Germinal center (tissue), 1 donor: ENCODE measurements around the gene FAAH2.
"Not testable (repeated sequence)": the region's sequence is repeated elsewhere in the genome, so short reads cannot be mapped to it uniquely, and the experiment has no call there.

Source experiments
- DNase-seq: peaks from one replicate; pipeline ENCODE4 v3.0.0; 2012; ENCODE audit warnings: mixed read lengths, low spot score

Gene FAAH2

GRCh38 chrX:57286507-57287251, at the start of gene FAAH2:
Gene FAAH2 (plus strand): TSS chrX:57286706. CDS start chrX:57286826, 120 bp downstream.
- peak; percentile 19 for DNase-seq

GRCh38 chrX:57241967-57242366, 44.5 kb upstream of the FAAH2 start:
- DNase-seq: no peak

- DNase-seq: no peak
Observed at GRCh38 chrX:57251965-57252364, 34.5 kb upstream of the FAAH2 start.

DNA sequence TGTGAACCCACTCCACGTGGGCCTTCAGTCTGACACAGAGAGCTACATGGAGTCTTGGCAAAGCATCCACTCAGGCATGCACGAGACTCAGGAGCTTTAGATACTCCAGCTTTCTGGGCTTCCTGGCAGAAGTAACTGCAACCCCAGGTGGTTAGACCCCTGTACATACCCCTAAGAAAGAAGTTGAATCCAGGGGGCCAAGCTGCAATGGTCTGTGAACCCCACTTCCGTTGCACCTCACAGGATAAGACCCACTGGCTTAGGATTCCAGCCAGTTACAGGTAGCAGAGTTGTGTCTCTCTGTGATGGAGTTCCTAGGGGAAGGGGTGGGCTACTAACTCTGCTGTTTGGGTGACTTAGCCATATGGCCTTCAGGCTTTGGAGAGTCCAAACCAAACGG, 21.4 kb upstream of the FAAH2 start:
- no peak for DNase-seq

DNA sequence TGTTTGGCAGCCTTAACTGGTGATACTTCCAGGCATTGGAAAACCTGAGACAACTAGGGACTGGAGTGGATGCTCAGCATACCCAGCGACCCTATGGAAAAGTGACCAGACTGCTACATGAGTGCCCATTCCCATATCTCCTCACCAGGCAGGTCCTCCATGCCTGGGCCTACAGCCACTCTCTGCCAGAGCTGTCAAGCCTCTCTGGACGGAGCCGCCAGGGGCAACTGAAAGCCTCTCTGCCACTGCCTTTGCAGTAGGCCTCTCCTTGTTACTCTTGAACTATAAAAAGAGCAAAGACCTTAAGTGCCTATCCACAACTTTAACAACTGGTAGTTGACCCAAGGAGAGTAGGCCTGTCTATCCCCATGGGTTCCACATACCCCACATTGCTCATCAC, 20.2 kb upstream of the FAAH2 start:
- no peak for DNase-seq

GRCh38 chrX:57266871-57267270, 19.6 kb upstream of the FAAH2 start:
- no peak for DNase-seq

- no peak for DNase-seq
Observed at GRCh38 chrX:57267308-57267707, 19.2 kb upstream of the FAAH2 start.

DNA sequence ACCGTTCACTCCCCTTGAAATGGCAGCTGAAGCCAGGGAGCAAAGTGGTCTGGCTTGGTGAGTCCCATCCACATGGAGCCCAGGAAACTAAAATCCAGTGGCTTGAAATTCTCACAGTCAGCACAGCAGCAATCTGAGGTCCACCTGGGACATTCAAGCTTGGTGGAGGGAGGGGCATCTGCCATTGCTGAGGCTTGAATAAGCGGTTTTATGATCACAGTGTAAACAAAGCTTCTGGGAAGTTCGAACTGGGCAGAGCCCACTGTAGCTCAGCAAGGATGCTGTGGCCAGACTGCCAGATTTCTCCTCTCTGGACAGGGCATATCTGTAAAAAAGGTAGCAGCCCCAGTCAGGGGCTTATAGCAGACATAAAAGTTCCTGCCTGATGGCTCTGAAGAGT, 15.5 kb upstream of the FAAH2 start:
- no peak for DNase-seq

GRCh38 chrX:57282568-57282967, 3.9 kb upstream of the FAAH2 start:
- no peak for DNase-seq

- DNase-seq: no peak
Observed at GRCh38 chrX:57285001-57285400, 1.5 kb upstream of the FAAH2 start.

- no peak for DNase-seq
Observed at GRCh38 chrX:57289089-57289488, 2.6 kb downstream of the FAAH2 start.

DNA sequence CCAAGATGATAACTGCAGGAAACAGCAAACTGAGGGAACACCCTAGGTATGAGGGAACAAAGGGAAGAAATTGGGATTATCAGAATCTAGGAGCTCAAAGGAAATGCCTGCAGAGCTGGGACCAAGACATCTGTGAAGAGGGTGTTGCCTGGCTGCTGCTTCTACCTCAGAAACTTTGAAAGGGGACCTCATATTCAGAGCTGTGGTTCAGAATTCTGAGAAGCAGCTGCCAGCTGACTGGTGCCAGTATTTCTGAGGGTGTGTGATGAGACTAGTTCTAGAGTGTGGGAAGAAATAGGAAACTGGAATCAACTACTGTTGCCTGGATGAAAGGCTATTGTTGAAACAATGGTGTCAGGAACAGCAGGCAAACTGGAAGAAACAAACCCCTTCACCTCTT, 8.5 kb downstream of the FAAH2 start:
- no peak for DNase-seq

DNA sequence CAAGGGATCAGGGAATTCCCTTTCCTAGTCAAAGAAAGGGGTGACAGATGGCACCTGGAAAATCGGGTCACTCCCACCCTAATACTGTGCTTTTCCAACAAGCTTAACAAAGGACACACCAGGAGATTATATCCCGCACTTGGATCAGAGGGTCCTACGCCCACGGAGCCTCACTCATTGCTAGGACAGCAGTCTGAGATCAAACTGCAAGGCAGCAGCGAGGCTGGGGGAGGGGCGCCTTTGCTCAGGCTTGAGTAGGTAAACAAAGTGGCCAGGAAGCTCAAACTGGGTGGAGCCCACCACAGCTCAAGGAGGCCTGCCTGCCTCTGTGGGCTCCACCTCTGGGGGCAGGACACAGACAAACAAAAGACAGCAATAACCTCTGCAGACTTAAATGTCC, 9.2 kb downstream of the FAAH2 start:
- DNase-seq: not testable (repeated sequence)

DNA sequence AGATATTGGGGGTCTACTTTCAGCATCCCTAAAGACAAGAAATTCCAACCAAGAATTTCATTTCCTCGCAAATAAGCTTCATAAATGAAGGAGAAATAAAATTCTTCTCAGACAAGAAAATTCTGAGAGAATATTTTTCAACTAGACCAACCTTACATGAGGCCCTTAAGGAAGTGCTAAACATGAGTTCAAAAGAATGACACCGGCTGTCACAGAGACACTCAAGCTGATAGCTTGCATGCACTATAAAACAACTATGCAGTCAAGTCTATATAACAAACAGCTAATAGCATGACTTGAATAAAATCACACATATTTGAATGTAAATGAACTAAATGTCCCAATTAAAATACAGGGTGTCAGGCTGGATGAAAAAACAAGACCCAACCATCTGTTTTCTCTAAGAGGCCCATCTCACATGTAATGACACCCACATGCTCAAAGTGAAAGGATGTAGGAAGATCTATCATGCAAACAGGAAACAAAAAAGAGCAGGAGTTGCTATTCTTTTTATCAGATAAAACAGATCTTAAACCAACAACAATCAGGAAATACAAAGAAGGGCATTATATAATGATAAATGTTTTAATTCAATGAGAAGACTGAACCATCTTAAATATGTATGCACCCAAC, 27.2 kb downstream of the FAAH2 start:
- no peak for DNase-seq

- no peak for DNase-seq
Observed at GRCh38 chrX:57329008-57329407, 42.5 kb downstream of the FAAH2 start.

- not testable (repeated sequence) for DNase-seq
Observed at GRCh38 chrX:57335790-57336189, 49.3 kb downstream of the FAAH2 start.

- DNase-seq: no peak
Observed at GRCh38 chrX:57353472-57354132, 67.1 kb downstream of the FAAH2 start.

DNA sequence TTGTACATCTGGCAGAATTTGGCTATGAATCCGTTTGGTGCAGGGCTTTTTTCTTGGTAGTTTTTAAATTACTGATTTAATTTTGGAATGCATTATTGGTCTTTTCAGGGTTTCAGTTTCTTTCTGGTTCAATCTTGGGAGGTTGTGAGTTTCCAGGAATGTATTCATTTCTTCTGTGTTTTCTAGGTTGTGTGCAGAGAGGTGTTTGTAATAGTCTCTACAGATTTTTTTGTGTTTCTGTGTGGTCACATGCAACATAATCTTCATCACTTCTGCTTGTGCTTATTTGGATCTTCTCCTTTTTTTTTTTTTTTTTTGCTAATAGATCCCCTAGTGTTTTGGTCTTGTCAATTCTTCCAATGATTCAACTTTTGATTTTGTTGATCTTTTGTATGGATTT, 77.6 kb downstream of the FAAH2 start:
- DNase-seq: no peak

DNA sequence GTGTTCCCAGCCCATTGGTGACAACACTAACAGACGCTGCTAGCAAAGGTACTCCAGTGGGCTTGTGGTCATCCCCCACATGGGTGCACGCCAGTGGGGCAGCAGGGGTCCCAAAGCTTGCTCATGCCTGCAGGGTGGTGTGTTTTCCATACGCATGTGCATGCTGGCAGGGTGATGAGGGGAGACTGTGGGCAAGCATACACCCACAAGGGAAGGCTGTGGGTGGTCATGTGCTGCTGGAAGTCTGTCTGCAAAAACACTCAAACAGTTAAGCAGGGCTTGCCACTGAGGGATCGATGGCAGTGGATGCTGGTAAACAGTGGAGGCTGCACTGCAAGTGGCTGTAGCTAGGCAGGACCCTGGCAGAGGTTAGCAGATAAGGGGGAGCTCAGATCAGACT, 79.9 kb downstream of the FAAH2 start:
- DNase-seq: no peak

DNA sequence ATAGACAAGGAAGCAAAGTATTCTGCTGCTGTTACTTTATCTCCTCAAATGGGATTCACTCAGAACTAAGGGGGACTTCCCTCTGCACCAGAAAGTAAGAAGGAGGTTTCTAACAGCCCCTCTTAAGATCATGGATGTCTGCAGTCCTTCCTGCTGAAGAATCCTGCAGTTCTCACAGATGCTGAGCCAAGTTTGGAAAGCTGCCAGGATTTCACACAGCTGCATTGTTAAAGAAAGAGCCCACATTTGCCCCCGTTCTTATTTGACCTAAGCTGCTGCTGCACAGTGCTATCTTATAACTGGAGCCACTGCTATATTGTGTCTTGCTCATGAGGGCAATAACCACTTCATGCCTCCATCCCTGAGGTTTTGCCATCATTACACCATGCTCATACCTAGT, 81.1 kb downstream of the FAAH2 start:
- DNase-seq: no peak

DNA sequence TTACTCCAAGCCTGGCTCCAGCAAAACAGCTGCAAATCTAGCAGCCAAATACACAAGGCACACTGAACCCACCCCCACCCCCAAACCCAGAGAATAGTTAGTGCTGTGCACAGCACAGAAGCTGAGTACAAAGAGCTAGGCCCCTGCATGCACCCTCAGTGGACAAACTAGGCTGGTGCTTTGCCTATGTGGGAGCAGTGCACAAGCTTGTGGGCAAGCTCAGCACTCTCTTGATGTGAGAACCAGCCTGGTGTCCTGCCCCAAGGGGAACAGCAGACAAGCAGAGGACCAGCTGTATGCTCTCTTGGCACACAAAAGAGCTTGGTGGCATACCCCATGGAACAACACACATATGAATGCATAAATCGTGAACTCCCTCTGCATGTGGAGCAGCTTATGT, 81.7 kb downstream of the FAAH2 start:
- no peak for DNase-seq

DNA sequence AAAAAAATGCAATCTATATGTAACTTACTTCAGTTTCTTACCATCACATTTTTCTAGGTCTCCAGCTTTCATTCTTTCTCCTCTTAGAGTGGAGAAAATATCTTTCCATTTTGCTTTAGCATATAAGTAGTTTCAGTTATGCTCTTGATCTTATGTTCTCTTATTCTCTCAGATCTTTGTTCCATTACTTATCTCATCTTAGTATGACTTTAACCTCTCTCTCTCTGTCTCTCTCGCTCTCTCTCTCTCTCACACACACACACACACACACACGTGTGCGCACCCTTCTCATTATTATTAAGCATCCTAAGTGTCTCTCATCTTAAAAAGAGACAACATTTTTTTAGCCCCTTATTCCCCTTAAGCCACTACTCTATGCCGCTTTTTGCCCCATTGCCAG, 92.8 kb downstream of the FAAH2 start:
- no peak for DNase-seq

- DNase-seq: no peak
Observed at GRCh38 chrX:57380026-57380796, 93.7 kb downstream of the FAAH2 start.
